H9 (cell line): Measurements from ENCODE around the gene IFI27L1. TPM values are rescaled to one million over a fixed set of nuclear protein-coding genes. Genes with fewer than 3 reads are reported as not detected.

Experiments used
- DNase-seq: peaks from one replicate; pipeline ENCODE4 v3.0.0-alpha.2; 2017
- H2AFZ ChIP-seq: one replicate; pipeline ENCODE4 v1.6.1; 2013; ENCODE audit warnings: mild to moderate bottlenecking, low read length, control low read depth, moderate library complexity
- H2AK5ac ChIP-seq: 2 replicates; pipeline ENCODE4 v1.6.1; 2013; ENCODE audit warnings: low read length, control low read depth, mixed read lengths; ENCODE audit not compliant: insufficient read length
- H2BK120ac ChIP-seq: one replicate; pipeline ENCODE4 v1.6.1; 2013; ENCODE audit warnings: low read depth, mild to moderate bottlenecking, low read length, control low read depth, inconsistent platforms; ENCODE audit not compliant: poor library complexity, severe bottlenecking
- H2BK12ac ChIP-seq: 2 replicates; pipeline ENCODE4 v1.6.1; 2013; ENCODE audit warnings: low read length, control low read depth, mixed read lengths, low read depth; ENCODE audit not compliant: insufficient read length
- H2BK15ac ChIP-seq: 2 replicates; pipeline ENCODE4 v1.6.1; 2013; ENCODE audit warnings: low read depth, low read length, control low read depth
- H2BK20ac ChIP-seq: one replicate; pipeline ENCODE4 v1.6.1; 2013; ENCODE audit warnings: low read depth, mild to moderate bottlenecking, low read length, control low read depth, inconsistent platforms; ENCODE audit not compliant: poor library complexity, severe bottlenecking
- H2BK5ac ChIP-seq: 2 replicates; pipeline ENCODE4 v1.6.1; 2013; ENCODE audit warnings: low read length, control low read depth, mixed read lengths; ENCODE audit not compliant: insufficient read length
- H3K14ac ChIP-seq: 2 replicates; pipeline ENCODE4 v1.6.1; 2013; ENCODE audit warnings: low read length, control low read depth; ENCODE audit not compliant: insufficient read depth
- H3K18ac ChIP-seq: 2 replicates; pipeline ENCODE4 v1.6.1; 2013; ENCODE audit warnings: low read depth, mild to moderate bottlenecking, mixed read lengths, low read length, control low read depth; ENCODE audit not compliant: insufficient read length
- H3K23ac ChIP-seq: 2 replicates; pipeline ENCODE4 v1.6.1; 2013; ENCODE audit warnings: low read length, control low read depth, mixed read lengths, low read depth; ENCODE audit not compliant: insufficient read length
- H3K23me2 ChIP-seq: 2 replicates; pipeline ENCODE4 v1.6.1; 2013; ENCODE audit warnings: low read depth, mild to moderate bottlenecking, mixed read lengths, low read length, control low read depth; ENCODE audit not compliant: insufficient read length, poor library complexity, severe bottlenecking
- H3K27ac ChIP-seq: 2 replicates; pipeline ENCODE4 v1.5.1; 2013; ENCODE audit warnings: low read length, control low read depth, mixed read lengths, low read depth; ENCODE audit not compliant: insufficient read length
- H3K27me3 ChIP-seq: 2 replicates; pipeline ENCODE4 v1.6.1; 2013; ENCODE audit warnings: low read length, control low read depth, inconsistent platforms; ENCODE audit not compliant: insufficient read depth
- H3K4ac ChIP-seq: 2 replicates; pipeline ENCODE4 v1.6.1; 2013; ENCODE audit warnings: low read depth, mild to moderate bottlenecking, control low read depth, inconsistent platforms, low read length, moderate library complexity
- H3K4me1 ChIP-seq: 2 replicates; pipeline ENCODE4 v1.6.1; 2013; ENCODE audit warnings: low read length, control low read depth, inconsistent platforms; ENCODE audit not compliant: insufficient read depth
- H3K4me2 ChIP-seq: 2 replicates; pipeline ENCODE4 v1.6.1; 2013; ENCODE audit warnings: low read length, control low read depth, mixed read lengths; ENCODE audit not compliant: insufficient read length, insufficient read depth
- H3K56ac ChIP-seq: 2 replicates; pipeline ENCODE4 v1.6.1; 2013; ENCODE audit warnings: low read depth, mild to moderate bottlenecking, mixed read lengths, low read length, control low read depth; ENCODE audit not compliant: insufficient read length
- H3K79me1 ChIP-seq: 2 replicates; pipeline ENCODE4 v1.6.1; 2013; ENCODE audit warnings: low read depth, mild to moderate bottlenecking, moderate library complexity, low read length, control low read depth, inconsistent platforms; ENCODE audit not compliant: insufficient read depth, poor library complexity, severe bottlenecking
- H3K79me2 ChIP-seq: 2 replicates; pipeline ENCODE4 v1.6.1; 2013; ENCODE audit warnings: low read length, control low read depth, inconsistent platforms; ENCODE audit not compliant: insufficient read depth
- H3K9ac ChIP-seq: 2 replicates; pipeline ENCODE4 v1.6.1; 2013; ENCODE audit warnings: low read length, control low read depth, mixed read lengths; ENCODE audit not compliant: insufficient read length; ENCODE audit errors: extremely low read depth
- H3K9me3 ChIP-seq: one replicate; pipeline ENCODE4 v1.6.1; 2013; ENCODE audit warnings: low read depth, low read length, inconsistent platforms; ENCODE audit not compliant: control insufficient read depth
- H3T11ph ChIP-seq: one replicate; pipeline ENCODE4 v1.6.1; 2013; ENCODE audit warnings: mild to moderate bottlenecking, low read length, control low read depth, inconsistent platforms
- H4K20me1 ChIP-seq: one replicate; pipeline ENCODE4 v1.6.1; 2013; ENCODE audit not compliant: control insufficient read depth, insufficient read length, insufficient read depth
- H4K5ac ChIP-seq: 2 replicates; pipeline ENCODE4 v1.6.1; 2013; ENCODE audit warnings: low read depth, mild to moderate bottlenecking, mixed read lengths, low read length, control low read depth; ENCODE audit not compliant: insufficient read length
- H4K8ac ChIP-seq: replicated peaks from 2 replicates; pipeline ENCODE4 v1.6.1; 2013; ENCODE audit warnings: low read length, control low read depth, mixed read lengths, low read depth; ENCODE audit not compliant: insufficient read length
- H4K91ac ChIP-seq: 2 replicates; pipeline ENCODE4 v1.6.1; 2013; ENCODE audit warnings: low read depth, mild to moderate bottlenecking, moderate library complexity, mixed read lengths, low read length, control low read depth; ENCODE audit not compliant: insufficient read length
- H3K27ac Mint-ChIP-seq, 3 experiments: 2 replicates in 2 of 3; 3 replicates in 1 of 3; pipeline ENCODE4 v1.8.0; 2020 to 2021; ENCODE audit warnings: mixed read lengths in 3 of 3, mild to moderate bottlenecking in 1 of 3, moderate library complexity in 1 of 3
- H3K27me3 Mint-ChIP-seq: 2 replicates; pipeline ENCODE4 v1.8.0; 2021; ENCODE audit warnings: low read depth, mild to moderate bottlenecking, moderate library complexity, mixed read lengths
- H3K36me3 Mint-ChIP-seq, 3 experiments: 2 replicates in 2 of 3; 3 replicates in 1 of 3; pipeline ENCODE4 v1.8.0; 2020 to 2021; ENCODE audit warnings: low read depth in 3 of 3, mixed read lengths in 3 of 3; ENCODE audit not compliant: insufficient read depth in 1 of 3
- H3K4me1 Mint-ChIP-seq, 2 experiments: 2 replicates each; pipeline ENCODE4 v1.8.0; 2020; ENCODE audit warnings: mixed read lengths in 2 of 2
- H3K4me3 Mint-ChIP-seq, 2 experiments: 2 replicates in 1 of 2; 3 replicates in 1 of 2; pipeline ENCODE4 v1.8.0; 2020 to 2021; ENCODE audit warnings: mild to moderate bottlenecking in 2 of 2, mixed read lengths in 2 of 2, moderate library complexity in 1 of 2
- H3K9me3 Mint-ChIP-seq, 2 experiments: 2 replicates in 1 of 2; 3 replicates in 1 of 2; pipeline ENCODE4 v1.8.0; 2020; ENCODE audit warnings: mild to moderate bottlenecking in 2 of 2, mixed read lengths in 2 of 2, moderate library complexity in 1 of 2
- WGBS: extraction: QIAGEN DNeasy Blood & Tissue Kit; methylation state at CpG from one replicate; pipeline ENCODE4 v1.1.7; 2013; ENCODE audit warnings: missing lambda C conversion rate, low lambda C conversion rate, mixed read lengths; ENCODE audit not compliant: insufficient read length; ENCODE audit errors: extremely low coverage; 5-methylcytosine and 5-hydroxymethylcytosine counted together
- total RNA-seq: library from RNA; stranded (reverse); gene quantifications from 2 replicates; pipeline ENCODE4 v1.2.1, GENCODE V29; 2021
- TF ChIP-seq, protein P1 (sequence below): fragments of 200-600 bp; sonication (generic); conservative IDR thresholded peaks from 3 replicates; pipeline ENCODE4 v1.8.0; 2021; ENCODE audit warnings: antibody characterized with exemption, mild to moderate bottlenecking

Gene IFI27L1
- total RNA-seq, 1 experiment from 2014 or later, result 27.4 TPM

DNA sequence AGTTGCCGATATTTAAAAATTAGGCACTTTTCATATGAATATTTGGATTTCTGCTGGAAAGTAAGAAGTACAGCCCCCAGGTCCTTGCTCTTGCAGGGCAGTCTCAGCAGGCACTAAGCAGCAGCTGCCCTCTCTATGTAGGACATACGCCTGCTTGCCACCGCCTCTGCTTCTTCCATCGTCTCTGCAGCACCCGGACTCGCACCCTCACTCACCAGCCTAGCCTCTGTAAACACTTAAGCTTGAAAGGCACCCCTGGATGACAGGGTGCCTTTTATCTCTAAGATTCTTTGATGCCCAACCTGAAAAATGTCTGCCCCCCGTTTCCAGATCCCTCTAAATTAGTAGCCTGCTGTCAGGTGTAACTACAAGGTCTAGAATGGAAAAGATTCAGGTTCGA, 36.0 kb upstream of the IFI27L1 start:
- H3K27ac Mint-ChIP-seq, result 0 out of 7 replicates have a peak overlapping the region, but pooled peaks of 1 of the 3 experiments have one; percentile 17
- no peak overlapping the region for H3K9ac ChIP-seq
- no peak overlapping the region for H3K4ac ChIP-seq
- no peak overlapping the region for H3K18ac ChIP-seq
- TF ChIP-seq, protein P1, sequence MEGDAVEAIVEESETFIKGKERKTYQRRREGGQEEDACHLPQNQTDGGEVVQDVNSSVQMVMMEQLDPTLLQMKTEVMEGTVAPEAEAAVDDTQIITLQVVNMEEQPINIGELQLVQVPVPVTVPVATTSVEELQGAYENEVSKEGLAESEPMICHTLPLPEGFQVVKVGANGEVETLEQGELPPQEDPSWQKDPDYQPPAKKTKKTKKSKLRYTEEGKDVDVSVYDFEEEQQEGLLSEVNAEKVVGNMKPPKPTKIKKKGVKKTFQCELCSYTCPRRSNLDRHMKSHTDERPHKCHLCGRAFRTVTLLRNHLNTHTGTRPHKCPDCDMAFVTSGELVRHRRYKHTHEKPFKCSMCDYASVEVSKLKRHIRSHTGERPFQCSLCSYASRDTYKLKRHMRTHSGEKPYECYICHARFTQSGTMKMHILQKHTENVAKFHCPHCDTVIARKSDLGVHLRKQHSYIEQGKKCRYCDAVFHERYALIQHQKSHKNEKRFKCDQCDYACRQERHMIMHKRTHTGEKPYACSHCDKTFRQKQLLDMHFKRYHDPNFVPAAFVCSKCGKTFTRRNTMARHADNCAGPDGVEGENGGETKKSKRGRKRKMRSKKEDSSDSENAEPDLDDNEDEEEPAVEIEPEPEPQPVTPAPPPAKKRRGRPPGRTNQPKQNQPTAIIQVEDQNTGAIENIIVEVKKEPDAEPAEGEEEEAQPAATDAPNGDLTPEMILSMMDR, result no peak
- H3K27me3 Mint-ChIP-seq, result no peaks in the 10 kb centered on the region
- H3K4me2 ChIP-seq, result no peak overlapping the region
- no peak overlapping the region for H3K14ac ChIP-seq
- no peaks in the 10 kb centered on the region for H3K4me1 ChIP-seq
- H3K4me1 Mint-ChIP-seq, result peaks cover 0 to 7% of the 10 kb centered on the region in 2 experiments; a peak in 2 of 4 replicates
- no peak overlapping the region for H3K23ac ChIP-seq
- no peaks in the 10 kb centered on the region for H3K27me3 ChIP-seq
- no peaks in the 10 kb centered on the region for H3K9me3 ChIP-seq
- no peak overlapping the region for H2BK20ac ChIP-seq
- H2AFZ ChIP-seq, result no peak overlapping the region
- H3K36me3 Mint-ChIP-seq, result peaks cover 3 to 58% (median 42%) of the 10 kb centered on the region in 3 experiments
- no peak overlapping the region for H3K56ac ChIP-seq
- no peaks in the 10 kb centered on the region for H3K9me3 Mint-ChIP-seq
- no peaks in the 10 kb centered on the region for H4K20me1 ChIP-seq
- no peaks in the 10 kb centered on the region for H3K23me2 ChIP-seq
- H2BK5ac ChIP-seq, result no peak overlapping the region
- no peak overlapping the region for H2BK12ac ChIP-seq
- H3K79me2 ChIP-seq, result no peaks in the 10 kb centered on the region
- no peak overlapping the region for H4K5ac ChIP-seq
- no CpG with 5 or more reads among the region's 8 CpGs for WGBS
- H3K4me3 Mint-ChIP-seq, result no peak overlapping the region
- H2BK120ac ChIP-seq, result no peak overlapping the region
- no peak overlapping the region for H4K91ac ChIP-seq
- H3K27ac ChIP-seq, result no peak overlapping the region
- H3T11ph ChIP-seq, result no peak overlapping the region
- no peak overlapping the region for H4K8ac ChIP-seq
- H2BK15ac ChIP-seq, result no peak overlapping the region
- no peaks in the 10 kb centered on the region for H3K79me1 ChIP-seq
- no peak for DNase-seq
- no peak overlapping the region for H2AK5ac ChIP-seq
